Neutrophil (primary cell): ENCODE results near the gene MYO3B.

Source experiments
- H3K27ac ChIP-seq: fragments of 200-600 bp; sonication (generic); 2 replicates; pipeline ENCODE4 v1.5.1; 2016; ENCODE audit warnings: mild to moderate bottlenecking, moderate library complexity
- H3K27me3 ChIP-seq: fragments of 200-600 bp; sonication (generic); 2 replicates; pipeline ENCODE4 v1.6.0; 2016; ENCODE audit warnings: mild to moderate bottlenecking
- H3K36me3 ChIP-seq: fragments of 200-600 bp; sonication (generic); 2 replicates; pipeline ENCODE4 v1.5.1; 2017
- H3K4me1 ChIP-seq, 2 experiments: fragments of 200-600 bp in 1 of 2; sonication (generic) in 1 of 2; 1 replicate in 1 of 2; 2 replicates in 1 of 2; pipeline versions ENCODE4 v1.5.1 to v1.6.1; 2013 to 2016; ENCODE audit warnings: low read depth in 1 of 2, low read length in 1 of 2, mild to moderate bottlenecking in 1 of 2, moderate library complexity in 1 of 2; ENCODE audit not compliant: control insufficient read depth in 1 of 2, insufficient read depth in 1 of 2
- H3K4me3 ChIP-seq, 2 experiments: fragments of 200-600 bp in 1 of 2; sonication (generic) in 1 of 2; 1 replicate in 1 of 2; 2 replicates in 1 of 2; pipeline ENCODE4 v1.5.1; 2013 to 2016; ENCODE audit warnings: low read depth in 1 of 2, low read length in 1 of 2, mild to moderate bottlenecking in 1 of 2, moderate library complexity in 1 of 2
- H3K9me3 ChIP-seq: fragments of 200-600 bp; sonication (generic); 2 replicates; pipeline ENCODE4 v1.5.1; 2016
- CTCF ChIP-seq: fragments of 200-600 bp; sonication (generic); IDR thresholded peaks from 2 replicates; pipeline ENCODE4 v1.5.1; 2016; ENCODE audit warnings: antibody characterized with exemption

Gene MYO3B

GRCh38 chr2:170517538-170517937, 339.6 kb downstream of the MYO3B start:
- no peak overlapping the region for H3K27ac ChIP-seq
- TF ChIP-seq CTCF = no peak
- H3K27me3 ChIP-seq = peaks cover 36% of the 10 kb centered on the region
- no peaks in the 10 kb centered on the region for H3K9me3 ChIP-seq
- H3K4me1 ChIP-seq = no peaks in the 10 kb centered on the region
- H3K4me3 ChIP-seq = no peak overlapping the region
- no peaks in the 10 kb centered on the region for H3K36me3 ChIP-seq

- Histone ChIP-seq H3K4me3 (no peak overlapping the region), H3K9me3 (no peaks in the 10 kb centered on the region), H3K4me1 (no peaks in the 10 kb centered on the region), H3K27me3 (peaks cover 36% of the 10 kb centered on the region), H3K36me3 (no peaks in the 10 kb centered on the region), H3K27ac (no peak overlapping the region)
- TF ChIP-seq CTCF = no peak
Observed at GRCh38 chr2:170518911-170519310, 341.0 kb downstream of the MYO3B start.

GRCh38 chr2:170521299-170521698, 343.4 kb downstream of the MYO3B start:
- no peak for TF ChIP-seq CTCF
- H3K27ac ChIP-seq = no peak overlapping the region
- H3K9me3 ChIP-seq = no peaks in the 10 kb centered on the region
- no peaks in the 10 kb centered on the region for H3K4me1 ChIP-seq
- no peak overlapping the region for H3K4me3 ChIP-seq
- H3K36me3 ChIP-seq = no peaks in the 10 kb centered on the region
- peaks cover 14% of the 10 kb centered on the region for H3K27me3 ChIP-seq

GRCh38 chr2:170523506-170523905, 345.6 kb downstream of the MYO3B start:
- Histone ChIP-seq H3K9me3 (no peaks in the 10 kb centered on the region), H3K4me3 (no peak overlapping the region), H3K36me3 (no peaks in the 10 kb centered on the region), H3K4me1 (no peaks in the 10 kb centered on the region), H3K27ac (no peak overlapping the region), H3K27me3 (peaks cover 9% of the 10 kb centered on the region)
- TF ChIP-seq CTCF = no peak

- H3K36me3 ChIP-seq = no peaks in the 10 kb centered on the region
- H3K9me3 ChIP-seq = no peaks in the 10 kb centered on the region
- peaks cover 13% of the 10 kb centered on the region for H3K27me3 ChIP-seq
- no peak overlapping the region for H3K27ac ChIP-seq
- no peak for TF ChIP-seq CTCF
- H3K4me1 ChIP-seq = no peaks in the 10 kb centered on the region
- H3K4me3 ChIP-seq = no peak overlapping the region
Observed at GRCh38 chr2:170524828-170525565, 347.1 kb downstream of the MYO3B start.
